Measurements from ENCODE around the gene DPP6.

GRCh38 chr7:154373956-154374355 is 321.8 kb downstream of the DPP6 start:
- TF ChIP-seq CTCF (IDR thresholded peaks at IDR 0.05), result no peak
- no peak for TF ChIP-seq POLR2A (IDR thresholded peaks at IDR 0.05)

Measured in Peyer's patch (tissue), 4 donors.